B cell (primary cell): ENCODE measurements around the gene PPFIA2.

Experiments
- EZH2 ChIP-seq: IDR thresholded peaks from 2 replicates; pipeline ENCODE4 v1.6.1; 2012; ENCODE audit warnings: borderline replicate concordance, low read depth, mild to moderate bottlenecking, moderate library complexity, low read length; ENCODE audit not compliant: insufficient read depth, poor library complexity, severe bottlenecking
- TF ChIP-seq, protein P1 (sequence below): fragments of 200-600 bp; IDR thresholded peaks from one replicate; pipeline ENCODE4 v1.8.0; 2022; ENCODE audit warnings: antibody characterized with exemption, mild to moderate bottlenecking

DNA sequence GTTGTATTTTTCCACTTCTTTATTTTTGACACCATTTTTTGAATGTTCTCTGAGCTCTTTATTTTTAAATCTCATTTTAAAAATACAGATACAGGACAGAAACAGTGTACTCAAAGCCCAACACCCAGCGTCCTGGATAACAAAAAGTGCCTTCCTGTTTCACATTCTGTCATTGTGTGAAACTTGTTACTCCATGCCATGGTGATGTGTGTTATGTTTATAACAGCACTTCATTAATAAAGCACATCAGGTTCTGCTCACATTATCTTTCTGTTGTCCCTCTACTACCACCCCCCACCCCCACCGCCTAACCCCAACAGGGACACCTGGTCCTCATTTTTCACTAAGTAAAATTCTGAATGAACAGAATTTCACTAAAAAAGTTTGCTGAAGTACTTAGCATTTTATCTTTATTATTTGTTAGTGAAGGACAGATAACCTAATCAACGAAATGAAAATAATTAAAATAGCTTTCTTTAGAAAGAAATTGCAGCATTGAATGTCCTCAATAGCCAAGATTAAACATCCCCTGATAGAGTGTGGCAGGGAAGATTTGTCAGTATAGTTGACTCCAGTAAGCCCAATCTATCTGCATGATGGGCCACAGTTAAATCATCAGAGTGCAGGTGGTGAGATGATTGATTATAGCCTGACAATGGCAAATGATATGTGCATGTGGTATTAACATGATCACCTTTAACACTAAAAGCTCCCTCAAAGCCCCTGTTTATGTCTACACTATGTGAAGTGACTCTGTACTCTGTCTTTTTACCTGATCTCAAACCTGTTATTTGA, 527.4 kb downstream of the PPFIA2 start:
- TF ChIP-seq, protein P1, sequence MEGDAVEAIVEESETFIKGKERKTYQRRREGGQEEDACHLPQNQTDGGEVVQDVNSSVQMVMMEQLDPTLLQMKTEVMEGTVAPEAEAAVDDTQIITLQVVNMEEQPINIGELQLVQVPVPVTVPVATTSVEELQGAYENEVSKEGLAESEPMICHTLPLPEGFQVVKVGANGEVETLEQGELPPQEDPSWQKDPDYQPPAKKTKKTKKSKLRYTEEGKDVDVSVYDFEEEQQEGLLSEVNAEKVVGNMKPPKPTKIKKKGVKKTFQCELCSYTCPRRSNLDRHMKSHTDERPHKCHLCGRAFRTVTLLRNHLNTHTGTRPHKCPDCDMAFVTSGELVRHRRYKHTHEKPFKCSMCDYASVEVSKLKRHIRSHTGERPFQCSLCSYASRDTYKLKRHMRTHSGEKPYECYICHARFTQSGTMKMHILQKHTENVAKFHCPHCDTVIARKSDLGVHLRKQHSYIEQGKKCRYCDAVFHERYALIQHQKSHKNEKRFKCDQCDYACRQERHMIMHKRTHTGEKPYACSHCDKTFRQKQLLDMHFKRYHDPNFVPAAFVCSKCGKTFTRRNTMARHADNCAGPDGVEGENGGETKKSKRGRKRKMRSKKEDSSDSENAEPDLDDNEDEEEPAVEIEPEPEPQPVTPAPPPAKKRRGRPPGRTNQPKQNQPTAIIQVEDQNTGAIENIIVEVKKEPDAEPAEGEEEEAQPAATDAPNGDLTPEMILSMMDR, result no peak
- no peak for TF ChIP-seq EZH2
